ENCODE measurements around the gene PDLIM4.

Gene PDLIM4

GRCh38 chr5:132260051-132260450 is 2.6 kb downstream of the PDLIM4 start:
- H3F3A ChIP-seq (ENCODE audit: control insufficient read depth, insufficient read depth): no peaks in the 10 kb centered on the region
- H3K27ac ChIP-seq (ENCODE audit: low read depth, low read length): no peak overlapping the region
- H3K4me2 ChIP-seq (ENCODE audit: low read length): no peak overlapping the region
- H3K4me3 ChIP-seq (ENCODE audit: low read length): no peak overlapping the region
- no peaks in the 10 kb centered on the region for H3K9me3 ChIP-seq (ENCODE audit: control insufficient read depth, insufficient read depth, low read length)
- H4K20me1 ChIP-seq (ENCODE audit: control insufficient read depth, insufficient read depth, low read depth, low read length): no peaks in the 10 kb centered on the region
- no peaks in the 10 kb centered on the region for H3K9me2 ChIP-seq (replicated peaks; ENCODE audit: control insufficient read depth, low read length)
- H3K4me1 ChIP-seq (ENCODE audit: control insufficient read depth, low read length): no peaks in the 10 kb centered on the region
- H3K27me3 ChIP-seq (ENCODE audit: control insufficient read depth, low read length): peaks cover 11% of the 10 kb centered on the region
- H3K36me3 ChIP-seq (ENCODE audit: control insufficient read depth, low read length): no peaks in the 10 kb centered on the region
- H3K79me2 ChIP-seq (ENCODE audit: control insufficient read depth, low read length): no peaks in the 10 kb centered on the region
- TF ChIP-seq CTCF (IDR thresholded peaks at IDR 0.05; ENCODE audit: low read depth, low read length, poor library complexity, severe bottlenecking) (no peak), EZH2phosphoT487 (IDR thresholded peaks at IDR 0.05; ENCODE audit: borderline replicate concordance, low read length) (no peak)

GRCh38 chr5:132260714-132261551 is 3.4 kb downstream of the PDLIM4 start:
- Histone ChIP-seq H3K79me2 (ENCODE audit: control insufficient read depth, low read length) (no peaks in the 10 kb centered on the region), H3F3A (ENCODE audit: control insufficient read depth, insufficient read depth) (no peaks in the 10 kb centered on the region), H3K9me2 (replicated peaks; ENCODE audit: control insufficient read depth, low read length) (no peaks in the 10 kb centered on the region), H3K4me3 (ENCODE audit: low read length) (no peak overlapping the region), H3K36me3 (ENCODE audit: control insufficient read depth, low read length) (no peaks in the 10 kb centered on the region), H3K4me1 (ENCODE audit: control insufficient read depth, low read length) (no peaks in the 10 kb centered on the region), H3K9me3 (ENCODE audit: control insufficient read depth, insufficient read depth, low read length) (no peaks in the 10 kb centered on the region), H3K4me2 (ENCODE audit: low read length) (no peak overlapping the region), H3K27me3 (ENCODE audit: control insufficient read depth, low read length) (peaks cover 11% of the 10 kb centered on the region), H3K27ac (ENCODE audit: low read depth, low read length) (no peak overlapping the region), H4K20me1 (ENCODE audit: control insufficient read depth, insufficient read depth, low read depth, low read length) (no peaks in the 10 kb centered on the region)
- TF ChIP-seq EZH2phosphoT487 (IDR thresholded peaks at IDR 0.05; ENCODE audit: borderline replicate concordance, low read length) (no peak), CTCF (IDR thresholded peaks at IDR 0.05; ENCODE audit: low read depth, low read length, poor library complexity, severe bottlenecking) (no peak)

- no peak overlapping the region for H3K4me3 ChIP-seq (ENCODE audit: low read length)
- TF ChIP-seq EZH2phosphoT487 (IDR thresholded peaks at IDR 0.05; ENCODE audit: borderline replicate concordance, low read length) (no peak), CTCF (IDR thresholded peaks at IDR 0.05; ENCODE audit: low read depth, low read length, poor library complexity, severe bottlenecking) (no peak)
- no peaks in the 10 kb centered on the region for H3K9me2 ChIP-seq (replicated peaks; ENCODE audit: control insufficient read depth, low read length)
- H3K4me2 ChIP-seq (ENCODE audit: low read length): no peak overlapping the region
- H3K27me3 ChIP-seq (ENCODE audit: control insufficient read depth, low read length): peaks cover 11% of the 10 kb centered on the region
- H3K4me1 ChIP-seq (ENCODE audit: control insufficient read depth, low read length): no peaks in the 10 kb centered on the region
- no peaks in the 10 kb centered on the region for H3K9me3 ChIP-seq (ENCODE audit: control insufficient read depth, insufficient read depth, low read length)
- H3F3A ChIP-seq (ENCODE audit: control insufficient read depth, insufficient read depth): no peaks in the 10 kb centered on the region
- no peak overlapping the region for H3K27ac ChIP-seq (ENCODE audit: low read depth, low read length)
- no peaks in the 10 kb centered on the region for H3K36me3 ChIP-seq (ENCODE audit: control insufficient read depth, low read length)
- no peaks in the 10 kb centered on the region for H4K20me1 ChIP-seq (ENCODE audit: control insufficient read depth, insufficient read depth, low read depth, low read length)
- H3K79me2 ChIP-seq (ENCODE audit: control insufficient read depth, low read length): no peaks in the 10 kb centered on the region
Observed at GRCh38 chr5:132261881-132262845, 4.7 kb downstream of the PDLIM4 start.
